ENCODE data around the gene S100A8. TPM values are rescaled to one million over a fixed set of nuclear protein-coding genes. Genes with fewer than 3 reads are reported as not detected.
"Not testable (repeated sequence)": the region's sequence is repeated elsewhere in the genome, so short reads cannot be mapped to it uniquely, and the experiment has no call there.

The S100A8 gene
- total RNA-seq, 1 experiment from 2014 or later, result not detected

- H3K27me3 ChIP-seq (ENCODE audit: control insufficient read depth, insufficient read depth, low read length), result no peaks in the 10 kb centered on the region
- H3K4me3 ChIP-seq (ENCODE audit: insufficient read depth, low read depth, low read length), result no peak overlapping the region
- no peaks in the 10 kb centered on the region for H3K36me3 ChIP-seq (replicated peaks; ENCODE audit: control insufficient read depth, insufficient read depth, low read length)
- no peak for DNase-seq
Observed at GRCh38 chr1:153426809-153427208, 35.9 kb upstream of the S100A8 start.

GRCh38 chr1:153422450-153423068 is 31.7 kb upstream of the S100A8 start:
- Histone ChIP-seq H3K27me3 (ENCODE audit: control insufficient read depth, insufficient read depth, low read length) (no peaks in the 10 kb centered on the region), H3K36me3 (replicated peaks; ENCODE audit: control insufficient read depth, insufficient read depth, low read length) (no peaks in the 10 kb centered on the region)

GRCh38 chr1:153420306-153420705 is 29.4 kb upstream of the S100A8 start:
- Histone ChIP-seq H3K27me3 (ENCODE audit: control insufficient read depth, insufficient read depth, low read length) (no peaks in the 10 kb centered on the region), H3K4me3 (ENCODE audit: insufficient read depth, low read depth, low read length) (no peak overlapping the region), H3K36me3 (replicated peaks; ENCODE audit: control insufficient read depth, insufficient read depth, low read length) (no peaks in the 10 kb centered on the region)
- no peak for DNase-seq

More at GRCh38 chr1:153422450-153423068, 31.7 kb upstream of the S100A8 start:
- DNase-seq, result peak; percentile 78
- H3K4me3 ChIP-seq (ENCODE audit: insufficient read depth, low read depth, low read length), result no peak overlapping the region

- not testable (repeated sequence) for H3K36me3 ChIP-seq (replicated peaks; ENCODE audit: control insufficient read depth, insufficient read depth, low read length); DNase-seq; H3K27me3 ChIP-seq (ENCODE audit: control insufficient read depth, insufficient read depth, low read length); H3K4me3 ChIP-seq (ENCODE audit: insufficient read depth, low read depth, low read length)
Observed at GRCh38 chr1:153419436-153419793, 28.5 kb upstream of the S100A8 start.

- H3K27me3 ChIP-seq (ENCODE audit: control insufficient read depth, insufficient read depth, low read length); H3K4me3 ChIP-seq (ENCODE audit: insufficient read depth, low read depth, low read length); H3K36me3 ChIP-seq (replicated peaks; ENCODE audit: control insufficient read depth, insufficient read depth, low read length); DNase-seq: not testable (repeated sequence)
Observed at GRCh38 chr1:153418758-153419435, 28.0 kb upstream of the S100A8 start.

GRCh38 chr1:153417136-153417888 is 26.4 kb upstream of the S100A8 start:
- H3K4me3 ChIP-seq (ENCODE audit: insufficient read depth, low read depth, low read length), result no peak overlapping the region
- H3K27me3 ChIP-seq (ENCODE audit: control insufficient read depth, insufficient read depth, low read length), result no peaks in the 10 kb centered on the region
- no peaks in the 10 kb centered on the region for H3K36me3 ChIP-seq (replicated peaks; ENCODE audit: control insufficient read depth, insufficient read depth, low read length)
- no peak for DNase-seq

- DNase-seq, result no peak
Observed at GRCh38 chr1:153415850-153416570, 25.1 kb upstream of the S100A8 start, which contains the start of gene S100A7A. Gene S100A7A (plus strand): TSS chr1:153416520. CDS start chr1:153418083, 1,563 bp downstream.

GRCh38 chr1:153413961-153414360 is 23.1 kb upstream of the S100A8 start:
- H3K36me3 ChIP-seq (replicated peaks; ENCODE audit: control insufficient read depth, insufficient read depth, low read length); H3K27me3 ChIP-seq (ENCODE audit: control insufficient read depth, insufficient read depth, low read length); H3K4me3 ChIP-seq (ENCODE audit: insufficient read depth, low read depth, low read length); DNase-seq: not testable (repeated sequence)

More at GRCh38 chr1:153415850-153416570, 25.1 kb upstream of the S100A8 start, which contains the start of gene S100A7A:
- Histone ChIP-seq H3K4me3 (ENCODE audit: insufficient read depth, low read depth, low read length) (no peak within 1 kb of the TSS), H3K36me3 (replicated peaks; ENCODE audit: control insufficient read depth, insufficient read depth, low read length) (no peaks in the 10 kb centered on the region), H3K27me3 (ENCODE audit: control insufficient read depth, insufficient read depth, low read length) (no peaks in the 10 kb centered on the region)

- not testable (repeated sequence) for H3K4me3 ChIP-seq (ENCODE audit: insufficient read depth, low read depth, low read length); DNase-seq; H3K36me3 ChIP-seq (replicated peaks; ENCODE audit: control insufficient read depth, insufficient read depth, low read length); H3K27me3 ChIP-seq (ENCODE audit: control insufficient read depth, insufficient read depth, low read length)
Observed at GRCh38 chr1:153407274-153407673, 16.4 kb upstream of the S100A8 start.

- H3K27me3 ChIP-seq (ENCODE audit: control insufficient read depth, insufficient read depth, low read length); H3K4me3 ChIP-seq (ENCODE audit: insufficient read depth, low read depth, low read length); DNase-seq; H3K36me3 ChIP-seq (replicated peaks; ENCODE audit: control insufficient read depth, insufficient read depth, low read length): not testable (repeated sequence)
Observed at GRCh38 chr1:153405825-153406599, 15.1 kb upstream of the S100A8 start.

- H3K36me3 ChIP-seq (replicated peaks; ENCODE audit: control insufficient read depth, insufficient read depth, low read length), result no peaks in the 10 kb centered on the region
- no peaks in the 10 kb centered on the region for H3K27me3 ChIP-seq (ENCODE audit: control insufficient read depth, insufficient read depth, low read length)
- no peak overlapping the region for H3K4me3 ChIP-seq (ENCODE audit: insufficient read depth, low read depth, low read length)
- peak; percentile 83 for DNase-seq
Observed at GRCh38 chr1:153404768-153405167, 13.9 kb upstream of the S100A8 start.

GRCh38 chr1:153404086-153404635 is 13.3 kb upstream of the S100A8 start:
- Histone ChIP-seq H3K4me3 (ENCODE audit: insufficient read depth, low read depth, low read length) (no peak overlapping the region), H3K27me3 (ENCODE audit: control insufficient read depth, insufficient read depth, low read length) (no peaks in the 10 kb centered on the region), H3K36me3 (replicated peaks; ENCODE audit: control insufficient read depth, insufficient read depth, low read length) (no peaks in the 10 kb centered on the region)
- DNase-seq, result peak; percentile 19

GRCh38 chr1:153403421-153404085 is 12.7 kb upstream of the S100A8 start:
- no peaks in the 10 kb centered on the region for H3K27me3 ChIP-seq (ENCODE audit: control insufficient read depth, insufficient read depth, low read length)
- DNase-seq, result no peak
- H3K4me3 ChIP-seq (ENCODE audit: insufficient read depth, low read depth, low read length), result no peak overlapping the region
- H3K36me3 ChIP-seq (replicated peaks; ENCODE audit: control insufficient read depth, insufficient read depth, low read length), result no peaks in the 10 kb centered on the region
